Stimulated activated effector memory CD8-positive, alpha-beta T cell treated with anti-CD3 and anti-CD28 coated beads, Interleukin-12 subunit alpha, Interleukin-12 subunit beta, amount 100 ng/mL, for 72 hours (primary cell): Measurements from ENCODE around the gene TEAD4.

ENCODE experiments used
- ATAC-seq: fragments of 150-1000 bp; cut with Tn5 transposase; 2 replicates; pipeline ENCODE4 v1.10.0; 2021
- DNase-seq, 2 donors: peaks; one replicate each; pipeline ENCODE4 v3.0.0; 2021 to 2022; ENCODE audit warnings: low spot score in 2 of 2
- H3K27ac Mint-ChIP-seq: one replicate; pipeline ENCODE4 v1.8.0; 2022; ENCODE audit warnings: mild to moderate bottlenecking, mixed read lengths
- H3K36me3 Mint-ChIP-seq: one replicate; pipeline ENCODE4 v1.8.0; 2022; ENCODE audit warnings: mild to moderate bottlenecking, mixed read lengths
- H3K4me1 Mint-ChIP-seq: one replicate; pipeline ENCODE4 v1.8.0; 2022; ENCODE audit warnings: mixed read lengths
- H3K4me3 Mint-ChIP-seq: one replicate; pipeline ENCODE4 v1.8.0; 2022; ENCODE audit warnings: mild to moderate bottlenecking, mixed read lengths
- H3K9me3 Mint-ChIP-seq: one replicate; pipeline ENCODE4 v1.8.0; 2022; ENCODE audit warnings: mixed read lengths

TEAD4 gene

DNA sequence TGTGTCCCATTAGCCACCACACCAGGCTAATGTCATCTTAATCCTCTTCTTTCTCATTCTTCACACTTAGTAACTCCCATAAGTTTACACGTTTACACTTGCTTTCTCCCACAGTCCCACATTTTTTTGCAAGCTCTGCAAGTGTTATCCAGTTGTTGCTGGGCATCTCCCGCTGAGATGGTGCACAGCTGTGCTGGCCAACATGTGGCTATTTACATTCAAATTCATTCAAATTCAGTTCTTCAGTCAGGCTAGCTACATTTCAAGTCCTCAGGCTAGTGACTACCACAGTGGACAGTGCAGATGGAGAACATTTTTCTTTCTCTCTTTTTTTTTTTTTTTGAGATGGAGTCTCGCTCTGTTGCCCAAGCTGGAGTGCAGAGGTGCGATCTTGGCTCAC is 9.8 kb upstream of the TEAD4 start:
- no peaks in the 10 kb centered on the region for H3K9me3 Mint-ChIP-seq
- no peak overlapping the region for H3K27ac Mint-ChIP-seq
- no peak for DNase-seq
- no peaks in the 10 kb centered on the region for H3K4me1 Mint-ChIP-seq
- no peak overlapping the region for H3K4me3 Mint-ChIP-seq
- H3K36me3 Mint-ChIP-seq, result no peaks in the 10 kb centered on the region
- ATAC-seq, result no peak

DNA sequence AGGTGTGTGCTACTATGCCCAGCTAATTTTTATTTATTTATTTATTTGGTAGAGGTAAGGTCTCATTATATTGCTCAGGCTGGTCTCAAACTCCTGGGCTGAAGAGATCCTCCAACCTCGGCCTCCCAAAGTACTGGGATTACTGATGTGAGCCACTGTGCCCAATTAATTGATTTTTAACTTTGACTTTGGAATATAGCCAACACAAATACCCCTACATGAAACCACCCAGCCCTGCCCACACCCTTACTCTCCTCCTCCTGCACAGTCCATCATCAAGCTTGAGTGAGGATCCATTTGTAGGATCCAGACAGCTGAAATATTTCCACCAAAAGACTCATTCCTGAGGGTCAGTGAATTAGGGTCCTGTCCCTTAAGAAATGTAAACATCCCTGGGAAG is 3.3 kb upstream of the TEAD4 start:
- ATAC-seq (no peak), DNase-seq (no peak)
- H3K4me1 Mint-ChIP-seq, result peaks cover 14% of the 10 kb centered on the region
- no peaks in the 10 kb centered on the region for H3K9me3 Mint-ChIP-seq
- no peaks in the 10 kb centered on the region for H3K36me3 Mint-ChIP-seq
- no peak overlapping the region for H3K27ac Mint-ChIP-seq
- no peak overlapping the region for H3K4me3 Mint-ChIP-seq

DNA sequence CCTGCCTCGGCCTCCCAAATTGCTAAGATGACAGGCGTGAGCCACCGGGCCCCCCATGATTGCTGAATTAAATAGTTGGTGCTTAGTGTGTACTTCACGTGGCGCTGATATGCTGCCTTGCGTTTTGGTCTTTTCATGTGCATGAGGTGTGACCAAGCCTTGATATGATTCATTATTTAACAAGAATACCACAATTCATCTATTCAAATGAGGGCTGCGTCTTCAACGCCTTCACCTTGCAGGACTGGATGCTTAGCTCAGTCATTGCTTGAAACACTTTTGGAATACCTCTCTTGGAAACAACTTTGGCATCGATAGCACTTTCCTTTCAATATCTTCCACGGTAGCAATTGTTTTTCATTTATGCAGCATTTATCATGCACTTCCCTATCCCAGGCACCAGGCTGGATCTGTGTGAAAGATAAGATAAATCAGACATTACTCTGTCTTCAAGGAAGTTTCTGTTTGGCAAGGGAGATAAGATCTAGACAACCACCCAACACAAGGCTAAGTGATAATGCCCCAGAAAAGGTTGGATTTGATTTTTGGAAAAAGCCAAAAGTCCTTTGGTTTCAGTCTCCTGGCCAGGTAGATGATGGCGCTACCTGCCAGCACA is 1.3 kb upstream of the TEAD4 start:
- H3K36me3 Mint-ChIP-seq, result no peaks in the 10 kb centered on the region
- peak overlapping the region; percentile 74 for H3K4me3 Mint-ChIP-seq
- ATAC-seq (no peak), DNase-seq (no peak)
- H3K9me3 Mint-ChIP-seq, result no peaks in the 10 kb centered on the region
- no peak overlapping the region for H3K27ac Mint-ChIP-seq
- peaks cover 16% of the 10 kb centered on the region for H3K4me1 Mint-ChIP-seq

DNA sequence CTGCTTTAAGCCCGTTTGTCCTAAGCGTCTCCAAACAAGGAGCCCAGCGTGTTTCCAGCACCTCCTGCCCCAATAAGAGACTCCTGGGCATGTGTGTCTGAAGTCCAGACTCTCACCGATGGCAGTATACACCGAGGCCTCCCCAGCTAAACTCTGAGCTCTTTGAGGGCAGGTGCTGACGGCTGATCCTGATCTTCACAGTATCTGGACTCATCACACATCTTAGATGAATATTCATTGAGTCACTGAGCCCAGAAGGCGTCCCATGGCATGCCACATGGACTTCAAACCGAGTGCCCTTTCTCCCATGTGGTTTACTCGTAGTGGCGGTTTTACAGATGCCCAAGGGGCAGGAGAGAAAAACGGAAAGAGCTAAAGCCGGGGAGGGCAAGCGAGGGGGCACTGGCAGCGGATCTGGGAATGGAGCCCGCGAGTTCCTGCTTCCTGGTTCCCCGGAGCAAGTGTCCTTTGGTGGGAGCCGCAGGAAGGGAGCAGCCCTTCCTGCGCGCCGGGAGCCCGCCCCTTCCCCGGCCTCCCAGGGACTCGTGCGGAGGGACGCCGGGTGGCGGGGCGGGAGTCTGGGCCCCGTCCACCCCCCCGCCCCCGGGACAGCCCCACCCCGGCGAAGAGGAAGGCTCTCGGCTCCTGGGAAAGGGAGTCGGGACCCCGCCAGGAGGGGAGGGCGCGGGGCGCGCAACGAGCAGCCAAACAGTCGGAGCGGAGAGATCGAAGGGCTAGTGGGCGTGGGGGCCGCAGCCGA is 585 bp upstream of the TEAD4 start:
- peaks cover 16% of the 10 kb centered on the region for H3K4me1 Mint-ChIP-seq
- DNase-seq, result no peak
- no peak overlapping the region for H3K27ac Mint-ChIP-seq
- H3K36me3 Mint-ChIP-seq, result no peaks in the 10 kb centered on the region
- H3K4me3 Mint-ChIP-seq, result peak overlapping the region; percentile 74
- H3K9me3 Mint-ChIP-seq, result no peaks in the 10 kb centered on the region
- peak; percentile 23 for ATAC-seq

DNA sequence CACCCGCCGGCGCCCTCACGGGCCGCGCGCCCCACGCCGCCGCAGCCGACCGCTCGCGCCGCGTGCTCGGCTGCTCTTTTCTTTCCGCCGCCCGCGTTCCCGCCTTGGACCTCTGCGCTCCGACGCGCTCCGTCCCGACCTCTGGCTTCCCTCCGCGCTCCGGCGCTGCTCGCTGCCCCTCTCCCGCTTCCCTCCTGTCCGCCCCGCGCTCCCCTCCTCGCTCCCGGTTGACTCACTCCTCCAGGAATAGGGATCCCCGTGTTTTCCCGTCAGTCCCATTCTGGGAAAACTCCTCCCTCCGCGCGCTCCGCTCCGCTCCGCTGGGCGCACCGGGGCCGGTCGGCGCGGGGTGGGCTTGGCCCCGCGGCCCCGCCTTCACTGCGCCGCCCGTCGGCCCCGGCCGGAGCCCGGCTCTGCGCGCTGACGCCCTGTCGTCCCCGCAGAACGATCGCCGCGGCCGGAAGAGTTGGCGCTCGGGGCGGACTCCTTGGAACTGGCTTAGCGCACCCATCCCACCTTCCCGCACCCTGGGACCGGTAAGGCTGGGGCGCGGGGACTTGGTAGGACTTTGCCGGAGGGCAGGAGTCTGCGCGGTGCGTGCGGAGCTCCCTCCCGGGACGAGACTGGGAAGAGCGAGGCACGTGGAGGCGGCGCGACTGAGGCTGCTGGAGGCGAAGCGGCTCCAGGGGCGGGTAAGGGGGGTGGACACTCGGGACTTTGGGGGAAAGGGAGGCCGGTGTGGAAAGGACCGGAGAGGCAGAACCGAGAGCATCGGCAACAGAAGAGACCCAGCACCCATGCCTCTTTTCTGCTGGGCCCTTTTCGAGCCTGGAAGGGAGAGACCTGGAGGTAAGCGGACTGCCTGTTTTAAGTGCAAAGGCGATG is 550 bp downstream of the TEAD4 start:
- Mint-ChIP-seq H3K4me3 (peak overlapping the region; percentile 74), H3K36me3 (no peaks in the 10 kb centered on the region), H3K4me1 (peaks cover 16% of the 10 kb centered on the region), H3K9me3 (no peaks in the 10 kb centered on the region), H3K27ac (peak overlapping the region; percentile 5)
- peak; percentile 56 for ATAC-seq
- no peak for DNase-seq

DNA sequence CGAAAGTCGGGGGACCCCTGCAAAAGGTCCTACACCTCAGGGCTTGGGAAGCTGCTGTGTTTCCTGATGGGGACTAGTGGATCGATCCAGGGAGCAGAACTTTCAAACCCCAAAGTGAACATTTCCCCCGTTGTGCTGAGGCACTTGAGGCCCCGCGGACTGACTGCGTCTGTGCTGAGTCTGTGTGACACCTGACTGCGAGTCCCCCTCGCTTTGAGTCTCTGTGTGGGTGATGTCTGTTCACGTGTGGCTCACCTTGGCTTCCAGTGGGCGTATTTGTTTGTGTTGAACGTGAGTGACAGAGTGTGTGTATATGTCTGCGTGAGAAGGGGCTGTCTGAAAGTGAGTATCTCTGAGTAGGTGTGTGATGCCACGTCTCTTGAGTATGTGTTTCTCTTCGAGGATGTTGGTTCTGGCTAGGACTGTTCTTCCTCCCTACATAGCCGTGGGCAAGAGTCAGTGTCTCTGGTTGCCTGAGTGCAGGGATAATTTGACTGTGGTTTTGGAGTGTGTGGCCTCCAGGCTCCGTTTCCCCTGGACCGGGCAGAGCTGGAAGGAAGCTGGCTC is 1.3 kb downstream of the TEAD4 start:
- H3K4me3 Mint-ChIP-seq, result peak overlapping the region; percentile 74
- no peaks in the 10 kb centered on the region for H3K36me3 Mint-ChIP-seq
- peak; percentile 72 for ATAC-seq
- peaks cover 16% of the 10 kb centered on the region for H3K4me1 Mint-ChIP-seq
- H3K9me3 Mint-ChIP-seq, result no peaks in the 10 kb centered on the region
- H3K27ac Mint-ChIP-seq, result peak overlapping the region; percentile 5
- DNase-seq, result no peak

DNA sequence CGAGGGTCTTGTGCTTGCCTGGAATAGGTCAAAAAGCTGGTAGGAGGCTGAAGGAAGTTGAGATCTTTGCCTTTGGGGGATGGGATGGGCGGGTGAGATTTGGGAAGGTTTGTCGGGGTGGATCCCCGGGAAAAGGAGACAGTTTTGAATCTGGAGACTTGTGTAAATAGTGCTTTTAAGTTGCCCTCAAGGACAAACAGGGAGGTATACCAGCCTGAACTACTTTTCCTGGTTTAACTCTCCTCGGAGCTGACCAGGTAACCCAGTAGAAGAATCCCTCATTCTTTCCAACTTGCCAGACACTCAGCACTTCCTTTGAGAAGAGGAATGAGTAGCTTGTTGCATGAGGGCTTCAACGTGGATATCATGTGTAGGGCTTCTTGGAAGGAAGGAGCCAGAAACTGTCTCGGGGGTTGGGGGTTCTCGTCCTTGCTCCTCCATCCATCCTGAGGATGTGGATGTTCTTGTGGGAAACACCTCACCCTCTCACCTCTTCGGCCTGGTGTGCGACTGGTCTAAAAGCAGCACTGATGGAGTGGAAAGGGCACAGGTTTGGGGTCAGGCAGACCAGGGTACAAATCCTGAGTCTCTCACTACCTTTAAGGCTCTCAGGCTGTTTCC is 1.9 kb downstream of the TEAD4 start:
- no peak for DNase-seq
- Mint-ChIP-seq H3K36me3 (no peaks in the 10 kb centered on the region), H3K9me3 (no peaks in the 10 kb centered on the region), H3K27ac (peak overlapping the region; percentile 5), H3K4me1 (peaks cover 16% of the 10 kb centered on the region), H3K4me3 (peak overlapping the region; percentile 74)
- no peak for ATAC-seq

DNA sequence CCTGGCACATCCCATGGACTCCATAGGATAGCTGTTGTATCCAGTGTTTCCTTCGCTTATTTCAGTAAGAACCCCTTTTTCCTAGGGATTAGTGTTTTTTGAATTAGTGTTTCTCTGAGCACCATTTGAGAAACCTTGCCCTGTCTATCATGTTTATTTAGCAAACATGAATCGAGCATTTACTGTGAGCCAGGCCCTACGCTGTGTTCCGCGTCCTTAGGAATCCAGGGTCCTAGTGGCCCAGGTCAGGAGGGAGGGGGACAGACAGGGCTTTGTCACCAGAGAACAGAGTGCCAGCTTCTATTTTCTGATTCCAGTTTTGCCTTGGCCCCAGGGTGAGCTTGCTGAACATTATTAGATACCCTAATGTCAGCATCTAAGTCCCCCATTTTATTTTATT is 2.5 kb downstream of the TEAD4 start:
- no peak overlapping the region for H3K27ac Mint-ChIP-seq
- ATAC-seq, result no peak
- no peak overlapping the region for H3K4me3 Mint-ChIP-seq
- H3K9me3 Mint-ChIP-seq, result no peaks in the 10 kb centered on the region
- DNase-seq, result no peak
- peaks cover 16% of the 10 kb centered on the region for H3K4me1 Mint-ChIP-seq
- no peaks in the 10 kb centered on the region for H3K36me3 Mint-ChIP-seq

DNA sequence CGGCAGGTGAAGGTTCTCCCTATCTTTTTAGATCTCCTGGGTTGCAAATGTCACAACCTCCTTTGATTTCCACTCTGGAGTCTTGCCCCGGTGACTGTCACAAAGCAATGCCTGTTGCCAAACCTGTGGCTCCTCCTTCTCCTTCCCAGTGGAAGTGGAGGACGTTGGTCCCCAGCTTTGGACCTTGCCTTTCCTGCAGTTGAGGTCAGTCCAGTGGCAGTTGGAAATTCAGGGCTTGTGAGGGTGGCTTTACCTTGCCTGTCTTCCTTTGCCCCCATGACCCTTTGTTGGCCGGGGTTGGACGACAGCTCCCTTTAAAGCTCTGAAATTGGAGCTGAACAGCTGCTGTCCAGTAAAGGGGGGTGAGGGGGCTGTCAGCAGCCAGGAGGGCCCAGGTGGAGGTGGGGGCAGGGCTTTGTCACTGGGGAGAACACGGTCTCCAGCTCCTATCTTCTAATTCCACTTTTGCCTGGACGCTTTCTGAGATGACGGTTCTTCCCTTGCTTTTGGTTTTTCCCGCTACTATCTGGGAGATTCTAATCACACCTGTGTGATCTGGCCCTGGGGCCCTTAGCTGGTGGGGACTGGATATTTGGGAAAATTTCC is 4.1 kb downstream of the TEAD4 start:
- Mint-ChIP-seq H3K27ac (no peak overlapping the region), H3K4me3 (no peak overlapping the region), H3K9me3 (no peaks in the 10 kb centered on the region), H3K4me1 (peaks cover 15% of the 10 kb centered on the region), H3K36me3 (no peaks in the 10 kb centered on the region)
- DNase-seq, result no peak
- no peak for ATAC-seq

DNA sequence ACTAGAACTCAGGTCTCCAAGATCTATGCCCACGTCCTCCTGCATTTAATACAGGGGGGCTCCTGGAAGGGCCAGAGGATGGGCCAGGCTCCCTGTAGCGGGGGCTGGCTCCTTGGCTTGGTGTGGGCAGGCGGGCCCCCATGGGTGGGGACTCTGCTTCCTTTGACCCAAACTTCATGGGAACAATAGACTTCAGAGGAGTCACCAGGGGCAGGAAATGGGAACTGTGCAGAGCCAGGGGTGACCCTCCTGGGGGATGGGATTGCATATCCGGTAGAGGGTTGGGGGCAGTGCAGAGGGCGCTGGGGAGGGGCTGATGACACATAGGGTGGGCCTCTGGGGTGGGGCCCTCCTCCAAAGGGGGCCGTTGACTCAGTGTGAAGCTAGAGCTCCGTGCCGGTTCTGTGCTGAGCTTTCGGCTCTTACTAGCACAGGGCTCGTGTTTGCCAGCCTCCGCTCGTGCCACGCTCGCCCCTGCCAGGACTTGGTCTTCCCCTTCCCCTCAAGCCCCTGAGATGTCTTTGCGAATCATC is 4.6 kb downstream of the TEAD4 start:
- no peak for ATAC-seq
- Mint-ChIP-seq H3K27ac (no peak overlapping the region), H3K4me1 (peaks cover 10% of the 10 kb centered on the region), H3K36me3 (no peaks in the 10 kb centered on the region), H3K9me3 (no peaks in the 10 kb centered on the region), H3K4me3 (no peak overlapping the region)
- no peak for DNase-seq

DNA sequence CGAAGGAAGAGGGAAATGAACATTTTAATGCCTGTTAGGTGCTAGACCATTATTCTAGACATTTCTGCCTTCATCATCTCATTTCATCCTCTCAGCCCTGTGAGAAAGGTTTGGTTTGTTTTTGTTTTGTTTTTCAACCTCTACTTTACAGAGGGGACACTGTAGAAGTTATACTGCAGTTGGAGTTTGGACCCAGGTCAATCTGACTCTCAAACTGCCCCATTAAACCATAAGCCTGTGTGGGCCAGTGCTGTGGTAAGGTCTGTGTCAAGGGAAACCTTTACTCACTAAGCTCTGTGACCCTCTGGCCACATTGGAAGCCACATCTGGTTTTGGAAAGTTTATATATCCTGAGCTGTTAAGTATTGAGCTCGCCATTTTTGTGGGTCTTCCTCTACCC is 8.5 kb downstream of the TEAD4 start:
- Mint-ChIP-seq H3K4me3 (no peak overlapping the region), H3K9me3 (no peaks in the 10 kb centered on the region), H3K36me3 (no peaks in the 10 kb centered on the region), H3K27ac (no peak overlapping the region), H3K4me1 (no peaks in the 10 kb centered on the region)
- ATAC-seq (no peak), DNase-seq (no peak)

DNA sequence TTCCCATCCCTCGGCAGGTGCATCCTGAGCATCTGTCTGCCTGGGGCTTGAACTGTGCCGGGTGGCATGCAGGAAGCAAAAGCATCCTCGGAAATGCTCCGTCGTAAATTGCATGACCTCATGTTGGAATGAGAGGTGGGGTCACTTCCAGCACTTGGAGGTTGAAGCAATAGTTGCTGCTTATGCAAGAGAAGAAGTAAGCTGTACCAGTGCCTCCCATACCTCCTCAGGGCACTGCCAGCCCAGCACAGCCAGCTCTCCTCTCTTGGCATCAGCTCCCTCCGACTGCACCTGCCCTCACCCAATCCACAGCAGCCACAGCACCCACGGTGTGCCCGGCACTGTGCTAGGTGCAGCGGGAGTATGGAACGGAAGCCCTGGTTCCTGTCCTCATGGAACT is 11.5 kb downstream of the TEAD4 start:
- Mint-ChIP-seq H3K4me3 (no peak overlapping the region), H3K27ac (no peak overlapping the region), H3K36me3 (no peaks in the 10 kb centered on the region), H3K9me3 (no peaks in the 10 kb centered on the region), H3K4me1 (no peaks in the 10 kb centered on the region)
- DNase-seq, result no peak
- ATAC-seq, result no peak

DNA sequence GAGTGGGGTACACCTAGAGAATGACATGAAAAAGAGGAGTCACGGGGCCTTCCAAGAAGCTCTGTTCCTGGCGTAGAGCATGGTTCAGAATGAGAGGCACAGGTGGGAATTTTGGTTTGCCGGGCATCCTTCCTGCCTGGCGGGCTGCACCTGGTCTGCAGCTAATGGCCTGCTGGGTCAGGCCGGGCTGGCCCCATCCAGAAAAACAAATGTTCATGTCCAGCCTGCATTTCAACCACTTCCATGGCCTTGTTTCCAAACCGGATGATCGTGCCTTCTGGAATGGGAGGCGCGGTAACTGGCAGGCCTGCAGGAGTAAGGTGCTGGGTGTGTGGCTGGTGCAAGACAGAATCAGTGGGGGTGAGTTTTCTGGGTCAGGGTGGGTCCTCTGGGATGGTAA is 14.4 kb downstream of the TEAD4 start:
- no peaks in the 10 kb centered on the region for H3K36me3 Mint-ChIP-seq
- H3K27ac Mint-ChIP-seq, result no peak overlapping the region
- no peaks in the 10 kb centered on the region for H3K4me1 Mint-ChIP-seq
- no peak for DNase-seq
- H3K4me3 Mint-ChIP-seq, result no peak overlapping the region
- H3K9me3 Mint-ChIP-seq, result no peaks in the 10 kb centered on the region
- no peak for ATAC-seq

DNA sequence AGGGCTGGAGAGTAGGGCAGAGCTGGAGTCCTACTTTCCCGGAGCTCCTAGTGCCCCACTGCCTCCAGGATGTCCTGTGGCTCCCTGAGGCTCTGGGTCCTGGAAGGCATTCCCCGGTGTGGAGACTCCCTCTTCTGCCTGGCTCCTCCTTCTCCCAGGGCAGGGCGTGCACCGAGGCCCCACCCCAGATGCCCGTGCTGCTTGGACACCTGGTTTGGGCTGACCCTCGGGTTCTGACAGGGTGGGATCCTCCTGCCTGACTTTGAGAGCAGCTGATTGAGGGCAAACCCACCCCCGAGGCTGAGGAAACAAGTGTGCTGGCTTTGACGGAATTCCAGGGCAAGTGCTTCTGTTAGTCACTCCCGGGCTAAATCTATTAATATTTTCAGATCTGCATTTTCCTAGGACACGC is 15.4 kb downstream of the TEAD4 start:
- H3K27ac Mint-ChIP-seq, result no peak overlapping the region
- no peak overlapping the region for H3K4me3 Mint-ChIP-seq
- H3K9me3 Mint-ChIP-seq, result no peaks in the 10 kb centered on the region
- DNase-seq (no peak), ATAC-seq (no peak)
- H3K4me1 Mint-ChIP-seq, result no peaks in the 10 kb centered on the region
- H3K36me3 Mint-ChIP-seq, result no peaks in the 10 kb centered on the region
